Duodenal mucosa (tissue), 2 donors: ENCODE results near the gene ERVH48-1.
A peak's percentile ranks its signal among the peaks of the same experiment; 100 is the strongest.

Source experiments
- H3K27ac ChIP-seq: one replicate; pipeline ENCODE4 v1.7.0; 2013; ENCODE audit warnings: low read depth, low read length
- H3K27me3 ChIP-seq, 2 donors: one replicate each; pipeline ENCODE4 v1.7.0; 2013; ENCODE audit warnings: low read length in 2 of 2, control low read depth in 1 of 2; ENCODE audit not compliant: insufficient read depth in 2 of 2, control insufficient read depth in 1 of 2
- H3K36me3 ChIP-seq, 2 donors: one replicate each; pipeline ENCODE4 v1.7.0; 2013; ENCODE audit warnings: low read length in 2 of 2, control low read depth in 1 of 2; ENCODE audit not compliant: insufficient read depth in 2 of 2, control insufficient read depth in 1 of 2
- H3K4me1 ChIP-seq, 2 donors: one replicate each; pipeline ENCODE4 v1.7.0; 2013; ENCODE audit warnings: low read length in 2 of 2, control low read depth in 1 of 2; ENCODE audit not compliant: insufficient read depth in 2 of 2, control insufficient read depth in 1 of 2
- H3K4me3 ChIP-seq, 2 donors: one replicate each; pipeline ENCODE4 v1.7.0; 2013; ENCODE audit warnings: low read length in 2 of 2, low read depth in 1 of 2
- H3K9ac ChIP-seq, 2 donors: one replicate each; pipeline ENCODE4 v1.7.0; 2013; ENCODE audit warnings: low read length in 2 of 2, low read depth in 1 of 2
- H3K9me3 ChIP-seq, 2 donors: one replicate each; pipeline ENCODE4 v1.7.0; 2013; ENCODE audit warnings: low read length in 2 of 2, control low read depth in 1 of 2; ENCODE audit not compliant: control insufficient read depth in 1 of 2

ERVH48-1 gene

DNA sequence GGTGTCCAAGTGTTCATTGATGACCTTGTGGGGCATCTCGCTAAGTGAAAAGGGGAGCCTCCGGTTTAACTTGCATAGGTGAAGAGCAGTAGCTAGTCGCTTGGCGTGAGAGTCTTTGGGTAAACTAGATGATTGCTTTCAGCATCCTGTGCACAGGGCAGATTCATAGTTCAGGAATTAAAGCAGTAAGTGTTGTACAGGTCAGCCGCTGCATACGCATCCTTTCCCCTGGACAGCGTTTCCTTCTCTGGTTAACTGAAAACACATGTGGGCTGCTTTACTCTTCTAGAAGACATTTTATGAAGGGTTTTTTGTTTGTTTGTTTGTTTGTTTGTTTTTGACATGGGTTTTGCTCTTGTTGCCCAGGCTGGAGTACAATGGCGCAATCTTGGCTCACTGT, 20.2 kb downstream of the ERVH48-1 start:
- H3K36me3 ChIP-seq = peaks cover 33 to 74% of the 10 kb centered on the region in 2 donors
- no peaks in the 10 kb centered on the region for H3K9me3 ChIP-seq
- H3K27ac ChIP-seq = no peak overlapping the region
- H3K4me3 ChIP-seq = no peak overlapping the region
- no peaks in the 10 kb centered on the region for H3K4me1 ChIP-seq
- H3K9ac ChIP-seq = no peak overlapping the region
- no peaks in the 10 kb centered on the region for H3K27me3 ChIP-seq

DNA sequence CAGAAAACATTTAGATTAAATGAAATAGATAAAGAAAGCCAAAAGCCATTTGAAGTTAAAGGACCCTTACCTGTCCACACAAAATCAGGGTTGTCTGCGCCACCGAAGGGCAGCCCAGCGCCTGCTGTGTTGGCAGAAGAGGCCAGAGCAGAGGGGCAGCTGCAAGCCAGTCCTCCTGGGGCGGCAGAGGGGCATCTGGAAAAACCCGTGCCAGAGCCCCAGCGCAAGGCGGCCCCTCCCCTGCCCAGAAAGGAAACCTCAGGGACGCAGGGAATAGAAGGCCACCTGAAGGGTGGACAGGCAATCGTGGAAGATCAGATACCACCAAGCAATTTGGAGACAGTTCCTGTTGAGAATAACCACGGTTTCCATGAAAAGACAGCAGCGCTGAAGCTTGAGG, 21.6 kb downstream of the ERVH48-1 start:
- Histone ChIP-seq H3K4me1 (no peaks in the 10 kb centered on the region), H3K27ac (no peak overlapping the region), H3K9me3 (no peaks in the 10 kb centered on the region), H3K27me3 (no peaks in the 10 kb centered on the region), H3K4me3 (no peak overlapping the region), H3K9ac (no peak overlapping the region), H3K36me3 (peaks cover 31 to 67% of the 10 kb centered on the region in 2 donors)

DNA sequence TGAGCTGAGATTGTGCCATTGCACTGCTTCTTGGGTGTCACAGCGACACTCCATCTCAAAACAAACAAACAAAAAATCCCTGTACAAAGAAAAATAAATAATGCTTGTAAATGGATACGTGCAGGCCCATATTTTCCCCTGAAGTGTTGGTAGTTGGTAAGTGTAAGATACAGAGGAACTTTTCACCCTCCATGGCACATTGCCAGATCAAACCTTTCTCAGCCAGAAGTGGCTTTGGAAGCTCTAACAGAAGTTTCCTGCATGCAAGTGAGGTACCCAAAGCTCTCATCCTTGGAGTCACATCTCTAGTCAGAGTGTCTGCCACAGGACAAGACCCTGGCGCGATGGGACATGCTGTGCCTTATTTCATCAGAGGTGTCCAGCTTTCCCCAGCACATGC, 25.0 kb downstream of the ERVH48-1 start:
- Histone ChIP-seq H3K27ac (no peak overlapping the region), H3K9me3 (no peaks in the 10 kb centered on the region), H3K4me3 (no peak overlapping the region), H3K9ac (no peak overlapping the region), H3K36me3 (peaks cover 32 to 62% of the 10 kb centered on the region in 2 donors), H3K27me3 (no peaks in the 10 kb centered on the region), H3K4me1 (no peaks in the 10 kb centered on the region)

DNA sequence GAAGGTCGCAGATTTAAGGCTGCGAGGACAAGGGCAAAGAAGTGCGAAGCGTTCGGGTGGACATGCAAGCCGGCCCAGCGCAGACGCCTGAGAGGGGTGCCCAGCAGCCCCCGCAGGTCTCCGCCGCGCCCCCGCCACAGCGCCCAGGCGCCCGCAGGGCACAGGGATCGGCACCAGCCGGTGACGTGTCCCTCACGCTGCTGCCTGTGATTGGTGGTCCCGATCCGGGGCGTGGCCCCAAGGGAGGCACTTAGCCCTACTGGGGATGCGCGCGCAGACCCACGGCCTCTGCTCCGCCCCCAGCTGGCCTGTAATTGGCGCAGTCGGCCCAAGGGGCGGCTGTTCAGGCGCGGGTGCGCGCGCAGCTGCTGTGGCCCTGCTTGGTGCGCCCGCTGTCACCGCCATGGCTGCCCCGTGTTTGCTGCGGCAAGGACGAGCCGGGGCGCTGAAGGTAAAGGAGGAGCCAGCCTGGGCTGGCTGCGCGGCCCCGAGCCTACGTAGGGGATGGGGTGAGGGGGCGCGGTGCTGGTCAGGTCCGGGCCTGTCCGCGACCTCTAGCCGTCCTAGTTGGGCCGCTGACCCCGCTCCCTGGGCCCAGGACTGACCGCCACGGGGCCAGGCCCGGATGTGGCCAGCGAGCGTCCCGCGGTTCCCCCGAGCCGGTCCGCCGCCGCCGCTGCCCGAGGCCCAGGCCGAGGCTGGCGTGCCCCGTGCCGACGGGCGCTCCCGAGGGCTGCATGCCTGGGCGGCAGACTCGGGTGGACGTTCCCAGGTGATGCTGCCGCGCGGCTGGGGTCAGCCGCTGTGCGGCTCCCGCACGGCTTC, 32.3 kb downstream of the ERVH48-1 start, which contains the start of gene NDUFV3:
TSS of gene NDUFV3 (plus strand) at position 379 of the 825 bp plus-strand sequence. CDS start at position 404, 25 bp downstream.
- no peaks in the 10 kb centered on the region for H3K9me3 ChIP-seq
- no peaks in the 10 kb centered on the region for H3K27me3 ChIP-seq
- H3K4me1 ChIP-seq = peaks cover 0 to 7% of the 10 kb centered on the region in 2 donors
- H3K9ac ChIP-seq = peak within 1 kb of the TSS; percentile 92 to 95
- H3K36me3 ChIP-seq = peaks cover 10 to 14% of the 10 kb centered on the region in 2 donors
- peak within 1 kb of the TSS; percentile 85 for H3K27ac ChIP-seq
- peak within 1 kb of the TSS; percentile 87 to 94 for H3K4me3 ChIP-seq

GRCh38 chr21:42892582-42892930, 32.9 kb downstream of the ERVH48-1 start:
- Histone ChIP-seq H3K9me3 (no peaks in the 10 kb centered on the region), H3K9ac (peak overlapping the region; percentile 92 to 95), H3K27ac (peak overlapping the region; percentile 85), H3K36me3 (peaks cover 8% of the 10 kb centered on the region in 2 donors), H3K4me1 (peaks cover 0 to 7% of the 10 kb centered on the region in 2 donors), H3K27me3 (no peaks in the 10 kb centered on the region), H3K4me3 (peak overlapping the region; percentile 78 to 87)

GRCh38 chr21:42887326-42887725, 38.1 kb downstream of the ERVH48-1 start:
- Histone ChIP-seq H3K4me1 (peaks cover 0 to 1% of the 10 kb centered on the region in 2 donors), H3K36me3 (no peaks in the 10 kb centered on the region), H3K27ac (no peak overlapping the region), H3K9me3 (no peaks in the 10 kb centered on the region), H3K9ac (no peak overlapping the region), H3K4me3 (no peak overlapping the region), H3K27me3 (no peaks in the 10 kb centered on the region)

DNA sequence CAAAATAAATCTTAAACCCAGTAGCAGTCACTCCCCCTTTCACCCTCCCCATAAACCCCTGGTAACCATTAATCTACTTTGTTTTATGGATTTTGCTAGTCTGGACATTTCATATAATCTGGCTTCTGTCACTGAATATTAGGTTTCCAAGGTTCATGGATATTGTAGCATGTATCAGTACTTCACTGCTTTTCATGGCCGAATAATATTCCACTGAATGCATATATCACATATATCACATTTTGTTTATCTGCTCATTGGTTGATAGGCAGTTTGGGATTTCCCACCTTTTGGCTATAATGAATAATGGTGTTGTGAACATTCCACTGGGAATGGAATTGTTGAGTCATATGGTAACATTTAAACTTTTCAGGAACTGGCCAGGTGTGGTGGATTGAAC, 41.5 kb downstream of the ERVH48-1 start:
- no peaks in the 10 kb centered on the region for H3K27me3 ChIP-seq
- no peak overlapping the region for H3K27ac ChIP-seq
- H3K36me3 ChIP-seq = no peaks in the 10 kb centered on the region
- H3K9me3 ChIP-seq = no peaks in the 10 kb centered on the region
- H3K9ac ChIP-seq = no peak overlapping the region
- H3K4me3 ChIP-seq = no peak overlapping the region
- peaks cover 7% of the 10 kb centered on the region in 2 donors for H3K4me1 ChIP-seq

DNA sequence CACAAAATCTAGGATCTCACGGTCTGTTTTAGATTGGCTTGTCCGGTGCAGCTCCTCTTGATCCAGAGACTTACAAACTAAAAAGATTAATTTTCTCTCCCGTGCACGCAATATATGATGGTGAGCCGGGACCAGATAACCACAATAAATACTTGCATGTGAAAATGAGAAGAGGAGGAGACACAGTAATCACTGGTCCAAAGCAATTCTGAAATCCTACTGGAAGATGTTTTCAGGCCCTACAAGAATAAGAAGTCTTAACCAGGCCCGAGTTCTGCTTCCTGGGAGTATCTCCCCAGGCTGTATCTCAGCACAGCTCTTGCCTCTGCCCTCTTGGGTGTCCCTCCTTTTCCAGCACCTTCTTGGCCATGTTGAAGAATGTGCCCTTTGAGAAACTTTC, 45.1 kb downstream of the ERVH48-1 start:
- H3K9me3 ChIP-seq = no peaks in the 10 kb centered on the region
- H3K9ac ChIP-seq = peak overlapping the region; percentile 87 to 88
- H3K36me3 ChIP-seq = peaks cover 3 to 4% of the 10 kb centered on the region in 2 donors
- no peaks in the 10 kb centered on the region for H3K27me3 ChIP-seq
- H3K4me1 ChIP-seq = peaks cover 13 to 18% of the 10 kb centered on the region in 2 donors
- peak overlapping the region; percentile 89 to 94 for H3K4me3 ChIP-seq
- no peak overlapping the region for H3K27ac ChIP-seq

DNA sequence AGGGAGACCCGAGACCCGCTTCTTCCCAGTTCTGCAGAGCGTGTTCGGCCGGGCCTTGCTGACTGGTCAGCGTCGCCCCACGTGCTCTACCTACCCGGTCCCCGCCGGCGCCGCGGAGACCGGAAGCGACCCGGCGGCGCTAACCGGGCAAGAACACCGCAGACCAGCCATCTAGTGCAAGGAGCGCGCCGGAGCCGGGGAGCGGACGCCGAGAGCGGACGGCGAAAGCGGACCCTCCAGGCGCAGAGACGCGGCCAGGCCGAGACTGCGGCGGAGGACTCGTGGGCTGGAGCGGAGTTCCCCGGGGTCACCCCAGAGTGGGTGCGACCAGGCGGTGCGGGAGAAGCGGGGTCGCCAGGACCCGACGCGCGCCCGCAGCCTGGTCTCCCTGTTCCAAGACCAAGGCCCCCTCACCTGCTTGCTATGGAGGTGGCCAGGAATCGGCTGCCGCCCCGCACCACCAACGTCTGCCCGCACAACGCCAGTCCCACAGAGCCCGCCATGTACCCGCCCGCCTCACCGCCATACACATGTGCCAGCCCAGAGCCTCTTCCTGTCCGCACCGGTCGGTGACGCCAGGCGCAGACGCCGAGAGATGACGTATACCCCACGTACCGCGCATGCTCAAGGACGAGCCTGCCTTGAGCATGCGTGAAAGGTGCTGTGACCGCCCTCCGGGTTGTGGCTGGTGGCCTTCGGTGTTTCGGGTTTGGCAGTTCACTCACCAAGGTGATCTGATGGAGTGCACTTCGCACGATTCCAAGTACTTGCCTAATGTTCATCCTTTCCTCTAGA, 46.2 kb downstream of the ERVH48-1 start, which contains the start of gene WDR4:
TSS of gene WDR4 (minus strand) at position 547 of the 795 bp plus-strand sequence. CDS start at position 503, 44 bp downstream.
- Histone ChIP-seq H3K27me3 (no peaks in the 10 kb centered on the region), H3K9me3 (no peaks in the 10 kb centered on the region), H3K4me3 (peak within 1 kb of the TSS; percentile 89 to 94), H3K9ac (peak within 1 kb of the TSS; percentile 87 to 88), H3K4me1 (peaks cover 13 to 18% of the 10 kb centered on the region in 2 donors), H3K27ac (peak within 1 kb of the TSS; percentile 79), H3K36me3 (peaks cover 4% of the 10 kb centered on the region in 2 donors)

GRCh38 chr21:42878678-42878992, 46.8 kb downstream of the ERVH48-1 start:
- Histone ChIP-seq H3K9me3 (no peaks in the 10 kb centered on the region), H3K4me1 (peaks cover 13 to 18% of the 10 kb centered on the region in 2 donors), H3K27me3 (no peaks in the 10 kb centered on the region), H3K9ac (peak overlapping the region; percentile 87 to 88), H3K36me3 (peaks cover 6 to 8% of the 10 kb centered on the region in 2 donors), H3K4me3 (peak overlapping the region; percentile 89 to 94), H3K27ac (peak overlapping the region; percentile 79)
